GM18499 (cell line): ENCODE measurements around the gene ATP2C2.
"Not testable (repeated sequence)": the region's sequence is repeated elsewhere in the genome, so short reads cannot be mapped to it uniquely, and the experiment has no call there.

ENCODE experiments used
- ATAC-seq: cut with Tn5 transposase; IDR thresholded peaks from one replicate; pipeline ENCODE4 v1.9.1; 2021; ENCODE audit warnings: moderate number of reproducible peaks; ENCODE audit not compliant: insufficient read depth, unreplicated experiment

ATP2C2 gene

GRCh38 chr16:84339311-84339710, 29.0 kb upstream of the ATP2C2 start:
- no peak for ATAC-seq

GRCh38 chr16:84339766-84340165, 28.6 kb upstream of the ATP2C2 start:
- no peak for ATAC-seq

- ATAC-seq: no peak
Measured at GRCh38 chr16:84340325-84341040, 27.9 kb upstream of the ATP2C2 start.

- ATAC-seq: no peak
Measured at GRCh38 chr16:84341528-84342295, 26.6 kb upstream of the ATP2C2 start.

GRCh38 chr16:84343800-84344199, 24.5 kb upstream of the ATP2C2 start:
- not testable (repeated sequence) for ATAC-seq

- ATAC-seq: no peak
Measured at GRCh38 chr16:84344781-84345180, 23.6 kb upstream of the ATP2C2 start.

GRCh38 chr16:84347161-84347560, 21.2 kb upstream of the ATP2C2 start:
- ATAC-seq: no peak

- no peak for ATAC-seq
Measured at GRCh38 chr16:84348386-84348888, 19.9 kb upstream of the ATP2C2 start.

- ATAC-seq: no peak
Measured at GRCh38 chr16:84349862-84350684, 18.3 kb upstream of the ATP2C2 start.

GRCh38 chr16:84350685-84351400, 17.5 kb upstream of the ATP2C2 start:
- no peak for ATAC-seq

GRCh38 chr16:84351630-84352029, 16.7 kb upstream of the ATP2C2 start:
- no peak for ATAC-seq

- no peak for ATAC-seq
Measured at GRCh38 chr16:84354306-84354705, 14.0 kb upstream of the ATP2C2 start.

GRCh38 chr16:84355149-84355548, 13.2 kb upstream of the ATP2C2 start:
- no peak for ATAC-seq

- no peak for ATAC-seq
Measured at GRCh38 chr16:84356176-84356575, 12.2 kb upstream of the ATP2C2 start.

GRCh38 chr16:84356591-84357116, 11.7 kb upstream of the ATP2C2 start:
- ATAC-seq: no peak

GRCh38 chr16:84357191-84357651, 11.1 kb upstream of the ATP2C2 start:
- ATAC-seq: no peak

- ATAC-seq: no peak
Measured at GRCh38 chr16:84358601-84359295, 9.6 kb upstream of the ATP2C2 start.

- ATAC-seq: no peak
Measured at GRCh38 chr16:84359326-84359725, 9.0 kb upstream of the ATP2C2 start.

GRCh38 chr16:84360170-84360569, 8.2 kb upstream of the ATP2C2 start:
- no peak for ATAC-seq
